ENCODE measurements around the gene HBQ1. TPM values are rescaled to one million over a fixed set of nuclear protein-coding genes. Genes with fewer than 3 reads are reported as not detected.

The HBQ1 gene
- total RNA-seq, 1 experiment from 2014 or later = not detected

GRCh38 chr16:130533-131173 is 49.6 kb upstream of the HBQ1 start (continued):
- TF ChIP-seq, protein P1, sequence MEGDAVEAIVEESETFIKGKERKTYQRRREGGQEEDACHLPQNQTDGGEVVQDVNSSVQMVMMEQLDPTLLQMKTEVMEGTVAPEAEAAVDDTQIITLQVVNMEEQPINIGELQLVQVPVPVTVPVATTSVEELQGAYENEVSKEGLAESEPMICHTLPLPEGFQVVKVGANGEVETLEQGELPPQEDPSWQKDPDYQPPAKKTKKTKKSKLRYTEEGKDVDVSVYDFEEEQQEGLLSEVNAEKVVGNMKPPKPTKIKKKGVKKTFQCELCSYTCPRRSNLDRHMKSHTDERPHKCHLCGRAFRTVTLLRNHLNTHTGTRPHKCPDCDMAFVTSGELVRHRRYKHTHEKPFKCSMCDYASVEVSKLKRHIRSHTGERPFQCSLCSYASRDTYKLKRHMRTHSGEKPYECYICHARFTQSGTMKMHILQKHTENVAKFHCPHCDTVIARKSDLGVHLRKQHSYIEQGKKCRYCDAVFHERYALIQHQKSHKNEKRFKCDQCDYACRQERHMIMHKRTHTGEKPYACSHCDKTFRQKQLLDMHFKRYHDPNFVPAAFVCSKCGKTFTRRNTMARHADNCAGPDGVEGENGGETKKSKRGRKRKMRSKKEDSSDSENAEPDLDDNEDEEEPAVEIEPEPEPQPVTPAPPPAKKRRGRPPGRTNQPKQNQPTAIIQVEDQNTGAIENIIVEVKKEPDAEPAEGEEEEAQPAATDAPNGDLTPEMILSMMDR (IDR thresholded peaks at IDR 0.05 in 2 of 3, conservative IDR thresholded peaks at IDR 0.05 in 1 of 3; ENCODE audit: borderline replicate concordance in 1 of 3, insufficient read depth in 1 of 3, low read depth in 2 of 3, low read length in 2 of 3) = no peak
- TF ChIP-seq EZH2 (IDR thresholded peaks at IDR 0.05) (no peak), SP1 (IDR thresholded peaks at IDR 0.05; ENCODE audit: low read depth) (no peak), SRF (IDR thresholded peaks at IDR 0.05; ENCODE audit: low read depth) (no peak), POLR2AphosphoS5 (IDR thresholded peaks at IDR 0.05; ENCODE audit: low read depth, low read length) (no peak), EZH2phosphoT487 (IDR thresholded peaks at IDR 0.05; ENCODE audit: borderline replicate concordance) (no peak), CEBPB (IDR thresholded peaks at IDR 0.05; ENCODE audit: low read depth) (no peak)
- TF ChIP-seq, protein P2, sequence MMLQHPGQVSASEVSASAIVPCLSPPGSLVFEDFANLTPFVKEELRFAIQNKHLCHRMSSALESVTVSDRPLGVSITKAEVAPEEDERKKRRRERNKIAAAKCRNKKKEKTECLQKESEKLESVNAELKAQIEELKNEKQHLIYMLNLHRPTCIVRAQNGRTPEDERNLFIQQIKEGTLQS (IDR thresholded peaks at IDR 0.05) = no peak

DNA sequence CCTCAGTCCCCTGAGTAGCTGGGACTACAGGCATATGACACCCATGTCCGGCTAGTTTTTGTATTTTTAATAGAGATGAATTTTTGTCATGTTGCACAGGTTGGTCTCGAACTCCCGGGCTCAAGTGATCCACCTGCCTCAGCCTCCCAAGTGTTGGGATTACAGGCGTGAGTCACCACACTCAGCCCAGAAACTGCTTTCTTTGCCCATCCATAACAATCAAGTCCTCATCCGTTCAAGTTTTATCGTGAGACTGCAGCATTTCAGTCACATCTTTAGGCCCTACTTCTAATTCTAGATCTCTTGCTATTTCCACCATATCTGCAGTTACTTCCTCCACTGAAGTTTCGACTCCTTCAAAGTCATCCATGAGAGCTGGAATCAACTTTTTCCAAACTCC is 48.1 kb upstream of the HBQ1 start:
- Histone ChIP-seq H3K27me3 (ENCODE audit: insufficient read depth, low read length) (no peaks in the 10 kb centered on the region), H3K4me2 (ENCODE audit: low read length) (no peak overlapping the region), H3K4me1 (ENCODE audit: control insufficient read depth in 1 of 2, insufficient read depth in 2 of 2, low read length in 2 of 2) (no peaks in the 10 kb centered on the region; a peak in 1 of 4 replicates), H3K9me2 (ENCODE audit: insufficient read depth) (no peaks in the 10 kb centered on the region), H2AFZ (ENCODE audit: low read depth, low read length, poor library complexity, severe bottlenecking) (no peak overlapping the region), H4K20me1 (ENCODE audit: insufficient read depth) (no peaks in the 10 kb centered on the region), H3K4me3 (replicated peaks in 1 of 2; ENCODE audit: low read depth in 1 of 2, low read length in 2 of 2) (no peak overlapping the region), H3K27ac (ENCODE audit: low read depth, low read length) (no peak overlapping the region), H3K79me2 (ENCODE audit: insufficient read depth, low read length) (peaks cover 59% of the 10 kb centered on the region), H3K36me3 (ENCODE audit: control insufficient read depth in 1 of 2, insufficient read depth in 2 of 2, low read length in 2 of 2) (no peaks in the 10 kb centered on the region), H3K9me3 (ENCODE audit: control insufficient read depth in 1 of 2, insufficient read depth in 1 of 2, low read depth in 1 of 2, low read length in 2 of 2) (no peaks in the 10 kb centered on the region), H3K9ac (ENCODE audit: low read length) (no peak overlapping the region)
- POLR2A ChIA-PET = no interaction called here
- DNase-seq (ENCODE audit: low read depth, low spot score) (no peak), ATAC-seq (no peak)
- RAD21 ChIA-PET (ENCODE audit: low non-redundant PET in 1 of 2, low total read pairs in 2 of 2, uncharacterized antibody in 2 of 2, unreplicated experiment in 2 of 2) = no interaction called here
- TF ChIP-seq, protein P3, sequence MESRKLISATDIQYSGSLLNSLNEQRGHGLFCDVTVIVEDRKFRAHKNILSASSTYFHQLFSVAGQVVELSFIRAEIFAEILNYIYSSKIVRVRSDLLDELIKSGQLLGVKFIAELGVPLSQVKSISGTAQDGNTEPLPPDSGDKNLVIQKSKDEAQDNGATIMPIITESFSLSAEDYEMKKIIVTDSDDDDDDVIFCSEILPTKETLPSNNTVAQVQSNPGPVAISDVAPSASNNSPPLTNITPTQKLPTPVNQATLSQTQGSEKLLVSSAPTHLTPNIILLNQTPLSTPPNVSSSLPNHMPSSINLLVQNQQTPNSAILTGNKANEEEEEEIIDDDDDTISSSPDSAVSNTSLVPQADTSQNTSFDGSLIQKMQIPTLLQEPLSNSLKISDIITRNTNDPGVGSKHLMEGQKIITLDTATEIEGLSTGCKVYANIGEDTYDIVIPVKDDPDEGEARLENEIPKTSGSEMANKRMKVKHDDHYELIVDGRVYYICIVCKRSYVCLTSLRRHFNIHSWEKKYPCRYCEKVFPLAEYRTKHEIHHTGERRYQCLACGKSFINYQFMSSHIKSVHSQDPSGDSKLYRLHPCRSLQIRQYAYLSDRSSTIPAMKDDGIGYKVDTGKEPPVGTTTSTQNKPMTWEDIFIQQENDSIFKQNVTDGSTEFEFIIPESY (IDR thresholded peaks at IDR 0.05; ENCODE audit: extremely low read depth, insufficient replicate concordance, low read length) = no peak
- TF ChIP-seq TCF7L2 (IDR thresholded peaks at IDR 0.05; ENCODE audit: borderline replicate concordance, extremely low read depth, insufficient read depth, insufficient read length) (no peak), EZH2phosphoT487 (IDR thresholded peaks at IDR 0.05; ENCODE audit: borderline replicate concordance) (no peak), SIN3A (IDR thresholded peaks at IDR 0.05; ENCODE audit: low read depth) (no peak), ZFX (IDR thresholded peaks at IDR 0.05) (no peak), POLR2A (IDR thresholded peaks at IDR 0.05; ENCODE audit: borderline replicate concordance, extremely low read depth, insufficient read depth, insufficient read length) (no peak), ZNF274 (IDR thresholded peaks at IDR 0.05; ENCODE audit: low read depth, low read length) (no peak)
- TF ChIP-seq, protein P4, sequence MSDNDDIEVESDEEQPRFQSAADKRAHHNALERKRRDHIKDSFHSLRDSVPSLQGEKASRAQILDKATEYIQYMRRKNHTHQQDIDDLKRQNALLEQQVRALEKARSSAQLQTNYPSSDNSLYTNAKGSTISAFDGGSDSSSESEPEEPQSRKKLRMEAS (IDR thresholded peaks at IDR 0.05) = no peak
- intact Hi-C loops (cut with micrococcal nuclease) = no loop called here
- BruUV-seq (replicated peaks) = no TSS peak
- CTCF ChIA-PET = no interaction called here

All from HCT116 (cell line).